Adrenal gland (tissue), 5 donors: ENCODE data around the gene UHRF2.

ENCODE experiments used
- CTCF ChIP-seq, 6 experiments: fragments of 450-650 bp in 4 of 6; fragments of 200-600 bp in 2 of 6; sonication (generic) in 1 of 6; IDR thresholded peaks; 1 replicate in 5 of 6; 2 replicates in 1 of 6; pipeline versions ENCODE4 v1.5.1 to v1.8.0; 2016 to 2021; ENCODE audit warnings: antibody characterized with exemption in 6 of 6, mild to moderate bottlenecking in 2 of 6, moderate library complexity in 1 of 6
- POLR2A ChIP-seq, 2 donors: fragments of 450-650 bp; IDR thresholded peaks; one replicate each; pipeline ENCODE4 v1.6.1; 2017; ENCODE audit warnings: antibody characterized with exemption in 2 of 2, mild to moderate bottlenecking in 2 of 2, moderate library complexity in 1 of 2
- donor health status: DM: no; HTN: no; CAD: no.

GRCh38 chr9:6426117-6426516 lies 13.1 kb downstream of the UHRF2 start:
- no peak for TF ChIP-seq POLR2A (IDR thresholded peaks at IDR 0.05)
- no peak for TF ChIP-seq CTCF (IDR thresholded peaks at IDR 0.05)
